BE2C (cell line): ENCODE results near the gene IPPK.

Experiments used
- DNase-seq: peaks from one replicate; pipeline ENCODE4 v3.0.0-alpha.2; 2020
- H3K27me3 ChIP-seq: fragments of 250-450 bp; sonication (Bioruptor Pico); 2 replicates; pipeline ENCODE4 v1.5.1; 2020; ENCODE audit warnings: mild to moderate bottlenecking
- H3K36me3 ChIP-seq: fragments of 250-450 bp; sonication (Bioruptor Pico); 2 replicates; pipeline ENCODE4 v1.5.1; 2020; ENCODE audit warnings: mild to moderate bottlenecking
- H3K4me1 ChIP-seq: fragments of 250-450 bp; sonication (Bioruptor Pico); 2 replicates; pipeline ENCODE4 v1.5.1; 2020
- H3K4me3 ChIP-seq: 2 replicates; pipeline ENCODE4 v1.5.1; 2011; ENCODE audit warnings: low read depth, low read length
- H3K9me3 ChIP-seq: fragments of 250-450 bp; sonication (Bioruptor Pico); 2 replicates; pipeline ENCODE4 v1.5.1; 2020
- CTCF ChIP-seq: IDR thresholded peaks from 2 replicates; pipeline ENCODE4 v1.5.1; 2012; ENCODE audit warnings: mild to moderate bottlenecking, low read depth, low read length

IPPK gene

DNA sequence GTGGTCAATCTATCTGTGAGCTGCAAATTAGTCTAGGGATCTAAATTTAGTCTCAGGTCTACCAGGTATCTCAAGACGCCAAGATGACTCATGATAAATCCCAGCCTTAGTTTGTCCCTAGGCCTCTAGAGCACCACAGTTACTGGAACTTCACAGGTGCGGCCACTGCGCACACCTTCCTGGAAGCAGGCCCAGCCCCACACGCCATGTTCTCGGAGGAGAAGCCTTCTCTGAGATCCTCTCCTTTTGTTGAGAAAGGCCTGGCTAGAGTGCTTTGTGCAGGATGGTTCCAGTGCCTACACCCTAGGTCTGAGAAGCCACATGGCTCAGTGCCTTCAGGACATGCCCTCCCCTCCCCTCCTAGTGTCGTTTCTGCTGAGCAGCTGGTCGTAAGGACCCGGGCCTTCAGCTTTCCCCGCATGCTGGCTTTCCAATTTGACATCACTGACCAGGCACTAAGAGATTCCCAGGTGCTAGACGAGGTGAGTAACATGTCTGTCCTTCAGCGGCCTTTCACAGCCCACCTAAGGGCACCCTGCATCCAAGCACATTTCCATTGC, 51.9 kb downstream of the IPPK start:
- Histone ChIP-seq H3K27me3 (no peaks in the 10 kb centered on the region), H3K36me3 (peaks cover 45% of the 10 kb centered on the region), H3K4me1 (no peaks in the 10 kb centered on the region), H3K9me3 (no peaks in the 10 kb centered on the region), H3K4me3 (no peak overlapping the region)
- no peak for DNase-seq
- TF ChIP-seq CTCF = no peak

- no peak overlapping the region for H3K4me3 ChIP-seq
- TF ChIP-seq CTCF = no peak
- H3K27me3 ChIP-seq = no peaks in the 10 kb centered on the region
- peaks cover 49% of the 10 kb centered on the region for H3K36me3 ChIP-seq
- H3K9me3 ChIP-seq = no peaks in the 10 kb centered on the region
- no peaks in the 10 kb centered on the region for H3K4me1 ChIP-seq
- no peak for DNase-seq
Measured at GRCh38 chr9:92617195-92617813, 52.6 kb downstream of the IPPK start.

DNA sequence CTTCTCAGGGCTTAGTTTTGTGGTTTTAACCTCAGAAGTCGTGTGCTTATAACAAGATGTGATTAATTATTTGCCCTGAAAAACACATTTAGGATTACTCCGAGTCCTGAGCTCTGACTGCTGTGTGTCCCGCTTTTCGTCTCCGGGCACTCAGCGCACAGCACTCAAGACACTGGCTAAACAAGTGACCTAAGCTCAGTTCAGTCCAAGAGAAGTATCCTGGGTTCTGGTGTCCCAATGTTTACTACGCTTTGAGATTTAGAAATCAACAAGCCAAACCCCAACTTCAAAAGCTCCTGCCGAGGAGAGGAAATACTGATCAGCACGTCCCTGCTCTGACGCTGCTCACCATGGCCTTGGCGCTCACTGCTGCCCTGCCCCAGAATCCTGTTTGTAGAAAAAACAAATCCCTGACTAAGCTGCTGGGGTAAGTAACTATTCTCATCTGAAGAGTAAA, 53.2 kb downstream of the IPPK start:
- Histone ChIP-seq H3K4me3 (no peak overlapping the region), H3K9me3 (no peaks in the 10 kb centered on the region), H3K36me3 (peaks cover 51% of the 10 kb centered on the region), H3K4me1 (no peaks in the 10 kb centered on the region), H3K27me3 (no peaks in the 10 kb centered on the region)
- DNase-seq = no peak
- no peak for TF ChIP-seq CTCF

DNA sequence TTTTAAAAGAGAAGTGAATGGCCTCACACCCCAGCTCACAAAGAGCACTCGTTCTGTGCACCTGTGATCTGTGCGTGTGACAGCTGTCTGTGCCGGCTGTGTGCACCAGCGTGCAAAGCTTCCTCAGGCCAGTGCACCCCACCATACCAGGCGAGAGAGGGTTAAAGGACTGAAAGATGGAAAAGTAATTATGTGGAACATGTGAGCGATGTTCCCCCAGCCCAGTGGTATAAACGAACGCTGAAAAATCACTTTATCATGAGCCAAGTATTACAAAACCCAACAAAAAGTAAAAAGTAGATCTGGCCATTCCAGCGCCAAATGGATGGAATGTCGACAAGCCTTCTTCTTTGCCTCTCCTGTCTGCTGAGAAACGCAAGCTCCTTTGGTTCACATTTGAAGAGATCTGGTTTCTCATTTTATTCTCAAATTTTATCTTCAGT, 53.7 kb downstream of the IPPK start:
- no peak for DNase-seq
- H3K36me3 ChIP-seq = peaks cover 53% of the 10 kb centered on the region
- no peaks in the 10 kb centered on the region for H3K4me1 ChIP-seq
- no peak for TF ChIP-seq CTCF
- no peaks in the 10 kb centered on the region for H3K9me3 ChIP-seq
- no peak overlapping the region for H3K4me3 ChIP-seq
- H3K27me3 ChIP-seq = no peaks in the 10 kb centered on the region

DNA sequence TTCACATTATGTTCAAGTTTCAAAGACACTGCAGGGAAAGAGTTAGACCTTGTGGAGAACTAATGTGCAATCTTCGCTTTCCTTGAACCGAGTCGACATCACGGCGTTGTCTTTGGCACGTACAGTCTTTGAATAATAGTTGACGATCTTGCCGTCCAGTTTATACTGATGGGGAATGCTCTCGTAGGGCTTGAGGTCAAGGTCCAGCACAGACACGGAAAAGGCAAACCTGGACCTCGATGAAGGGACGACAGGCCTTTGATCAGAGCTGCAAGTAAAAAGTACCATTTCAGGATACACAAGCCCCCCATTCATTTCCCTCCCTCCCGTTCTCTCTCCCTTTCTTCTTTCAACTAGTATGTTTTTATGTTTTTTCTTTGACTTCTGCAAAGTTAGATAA, 54.1 kb downstream of the IPPK start:
- Histone ChIP-seq H3K4me1 (no peaks in the 10 kb centered on the region), H3K9me3 (no peaks in the 10 kb centered on the region), H3K36me3 (peaks cover 57% of the 10 kb centered on the region), H3K27me3 (no peaks in the 10 kb centered on the region), H3K4me3 (no peak overlapping the region)
- no peak for DNase-seq
- no peak for TF ChIP-seq CTCF

DNA sequence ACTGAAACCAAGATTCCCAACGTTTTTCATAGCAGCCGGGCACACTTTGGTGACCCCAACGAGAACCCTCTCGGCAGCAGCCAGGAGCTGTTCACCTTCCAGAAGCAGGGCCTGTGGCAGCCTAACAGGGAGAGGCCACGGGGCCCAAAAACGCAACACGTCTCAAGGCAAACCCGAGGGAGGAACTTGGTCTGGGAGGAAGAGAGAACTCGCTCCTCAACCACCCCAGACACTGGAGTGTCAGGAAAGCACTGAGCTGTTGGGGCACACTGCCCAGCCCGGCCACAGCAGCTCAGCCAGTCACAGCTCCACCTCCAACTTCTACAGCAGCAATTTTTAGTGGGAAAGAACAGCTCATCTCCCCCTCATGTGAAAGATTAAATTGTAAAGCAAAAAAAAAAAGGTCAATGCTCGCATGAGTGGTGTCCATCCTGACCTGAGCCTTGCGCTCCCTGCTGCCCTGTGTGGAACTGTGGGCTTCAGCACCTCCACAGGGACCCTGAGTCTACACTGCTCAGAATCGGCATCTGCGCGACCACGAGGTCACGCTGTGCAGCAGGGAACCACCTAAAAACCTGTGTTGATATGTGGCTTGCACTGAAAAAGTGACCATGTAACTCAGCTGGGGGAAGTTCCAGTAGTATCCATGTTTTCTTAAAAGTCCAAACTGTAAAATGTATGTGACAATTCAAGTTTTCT, 55.0 kb downstream of the IPPK start:
- Histone ChIP-seq H3K4me1 (no peaks in the 10 kb centered on the region), H3K4me3 (no peak overlapping the region), H3K36me3 (peaks cover 54% of the 10 kb centered on the region), H3K9me3 (no peaks in the 10 kb centered on the region), H3K27me3 (no peaks in the 10 kb centered on the region)
- TF ChIP-seq CTCF = no peak
- DNase-seq = no peak
